H1 (cell line): ENCODE results near the gene BOD1L2. TPM values are rescaled to one million over a fixed set of nuclear protein-coding genes. Genes with fewer than 3 reads are reported as not detected.

ENCODE experiments used
- CTCF ChIA-PET: fragments of 300-600 bp; sonication (Branson Sonifier 250); formaldehyde crosslinking; loops from one replicate; lab custom pipeline; 2021; ENCODE audit not compliant: partially characterized antibody; lab: Charles Lee
- POLR2A ChIA-PET: fragments of 300-600 bp; sonication (Branson Sonifier 250); formaldehyde crosslinking; loops from one replicate; lab custom pipeline; 2021; ENCODE audit warnings: inconsistent platforms; ENCODE audit not compliant: partially characterized antibody; lab: Charles Lee
- DNase-seq, 2 experiments: peaks; one replicate each; pipeline versions ENCODE4 v3.0.0 to v3.0.0-alpha.2; 2010 to 2022; ENCODE audit warnings: low spot score in 2 of 2, low read depth in 1 of 2, mixed read lengths in 1 of 2
- FAIRE-seq: peaks from 2 replicates; lab custom pipeline; 2011; peaks lifted over from hg19 to GRCh38; lab: Jason Lieb, UNC
- H2AFZ ChIP-seq: 2 replicates; pipeline ENCODE4 v1.8.1; 2012; ENCODE audit warnings: low read length, inconsistent platforms
- H2AK5ac ChIP-seq: 2 replicates; pipeline ENCODE4 v1.6.1; 2013; ENCODE audit warnings: low read depth, low read length
- H2BK120ac ChIP-seq: replicated peaks from 2 replicates; pipeline ENCODE3; 2013; ENCODE audit warnings: low read depth, low read length, inconsistent platforms
- H2BK12ac ChIP-seq: 2 replicates; pipeline ENCODE4 v1.6.1; 2013; ENCODE audit warnings: low read depth, low read length
- H2BK15ac ChIP-seq: 2 replicates; pipeline ENCODE4 v1.6.1; 2013; ENCODE audit warnings: low read length
- H2BK20ac ChIP-seq: 2 replicates; pipeline ENCODE4 v1.6.1; 2013; ENCODE audit warnings: low read length
- H2BK5ac ChIP-seq: 2 replicates; pipeline ENCODE4 v1.6.1; 2013; ENCODE audit warnings: low read depth, low read length
- H3K14ac ChIP-seq: 2 replicates; pipeline ENCODE4 v1.6.1; 2013; ENCODE audit warnings: inconsistent platforms; ENCODE audit not compliant: insufficient read length
- H3K18ac ChIP-seq: 2 replicates; pipeline ENCODE4 v1.6.1; 2013; ENCODE audit warnings: low read length; ENCODE audit errors: extremely low read depth
- H3K23ac ChIP-seq: 2 replicates; pipeline ENCODE4 v1.6.1; 2013; ENCODE audit warnings: inconsistent platforms; ENCODE audit not compliant: insufficient read length
- H3K23me2 ChIP-seq: 2 replicates; pipeline ENCODE4 v1.6.1; 2013; ENCODE audit warnings: low read depth, low read length
- H3K27ac ChIP-seq: 2 replicates; pipeline ENCODE4 v1.6.1; 2011; ENCODE audit warnings: low read depth, low read length, inconsistent platforms
- H3K27me3 ChIP-seq, 4 experiments: replicated peaks in 1 of 4; 1 replicate in 1 of 4; 2 replicates in 3 of 4; pipeline versions ENCODE4 v1.6.1 to v1.8.1; 2011 to 2013; ENCODE audit warnings: low read length in 3 of 4, mild to moderate bottlenecking in 3 of 4, inconsistent platforms in 2 of 4, mixed read lengths in 2 of 4, moderate library complexity in 1 of 4; ENCODE audit not compliant: control insufficient read depth in 3 of 4, insufficient read depth in 3 of 4; ENCODE audit errors: extremely low read depth in 1 of 4
- H3K36me3 ChIP-seq, 4 experiments: 2 replicates each; pipeline versions ENCODE4 v1.6.1 to v1.8.1; 2011 to 2013; ENCODE audit warnings: mild to moderate bottlenecking in 4 of 4, low read length in 3 of 4, moderate library complexity in 2 of 4, control low read depth in 1 of 4, inconsistent platforms in 1 of 4; ENCODE audit not compliant: insufficient read depth in 4 of 4, control insufficient read depth in 2 of 4
- H3K4ac ChIP-seq: replicated peaks from 2 replicates; pipeline ENCODE3; 2013; ENCODE audit warnings: low read length, low read depth, mixed read lengths, inconsistent platforms; ENCODE audit not compliant: insufficient read length
- H3K4me1 ChIP-seq, 4 experiments: replicated peaks in 1 of 4; 1 replicate in 1 of 4; 2 replicates in 3 of 4; pipeline versions ENCODE4 v1.6.1 to v1.8.1; 2011 to 2013; ENCODE audit warnings: low read length in 3 of 4, inconsistent platforms in 2 of 4, mixed read lengths in 1 of 4; ENCODE audit not compliant: insufficient read depth in 4 of 4, control insufficient read depth in 3 of 4
- H3K4me2 ChIP-seq, 2 experiments: 2 replicates each; pipeline versions ENCODE4 v1.6.1 to v1.8.1; 2011 to 2013; ENCODE audit warnings: low read depth in 2 of 2, low read length in 2 of 2, control low read depth in 1 of 2, inconsistent platforms in 1 of 2, mild to moderate bottlenecking in 1 of 2; ENCODE audit not compliant: insufficient read depth in 1 of 2
- H3K4me3 ChIP-seq, 4 experiments: fragments of 200-600, 300-600 bp in 1 of 4; sonication (generic), shearing (Covaris generic), sonication (Bioruptor Twin) in 1 of 4; 2 replicates each; pipeline versions ENCODE4 v1.5.1 to v1.8.1; 2011 to 2016; ENCODE audit warnings: low read length in 4 of 4, low read depth in 3 of 4, control low read depth in 2 of 4, inconsistent platforms in 2 of 4, mild to moderate bottlenecking in 2 of 4, mixed read lengths in 1 of 4, moderate library complexity in 1 of 4; ENCODE audit not compliant: insufficient read depth in 2 of 4; ENCODE audit errors: extremely low read depth in 1 of 4
- H3K56ac ChIP-seq: replicated peaks from 2 replicates; pipeline ENCODE3; 2013; ENCODE audit warnings: low read depth, mild to moderate bottlenecking, mixed read lengths, low read length, inconsistent platforms; ENCODE audit not compliant: insufficient read length
- H3K79me1 ChIP-seq: 2 replicates; pipeline ENCODE4 v1.6.1; 2013; ENCODE audit warnings: low read depth, low read length, control low read depth
- H3K79me2 ChIP-seq, 2 experiments: 2 replicates each; pipeline versions ENCODE4 v1.6.1 to v1.8.1; 2012 to 2013; ENCODE audit warnings: low read length in 2 of 2, mild to moderate bottlenecking in 2 of 2, inconsistent platforms in 1 of 2; ENCODE audit not compliant: insufficient read depth in 2 of 2, control insufficient read depth in 1 of 2
- H3K9ac ChIP-seq, 4 experiments: replicated peaks in 1 of 4; 1 replicate in 1 of 4; 2 replicates in 3 of 4; pipeline versions ENCODE4 v1.6.1 to v1.8.1; 2011 to 2013; ENCODE audit warnings: low read depth in 3 of 4, low read length in 3 of 4, control low read depth in 2 of 4, mild to moderate bottlenecking in 2 of 4, moderate library complexity in 2 of 4, inconsistent platforms in 1 of 4; ENCODE audit errors: extremely low read depth in 1 of 4
- H3K9me3 ChIP-seq, 2 experiments: 2 replicates each; pipeline versions ENCODE4 v1.6.1 to v1.8.1; 2012 to 2013; ENCODE audit warnings: mild to moderate bottlenecking in 2 of 2, moderate library complexity in 2 of 2, control low read depth in 1 of 2, inconsistent platforms in 1 of 2, low read depth in 1 of 2, low read length in 1 of 2, mixed read lengths in 1 of 2; ENCODE audit not compliant: insufficient read depth in 2 of 2
- H4K20me1 ChIP-seq, 2 experiments: replicated peaks in 1 of 2; 2 replicates each; pipeline versions ENCODE3 to v1.8.1; 2011 to 2013; ENCODE audit warnings: inconsistent platforms in 2 of 2, low read length in 2 of 2, mild to moderate bottlenecking in 1 of 2; ENCODE audit not compliant: insufficient read depth in 2 of 2, control insufficient read depth in 1 of 2
- H4K5ac ChIP-seq: 2 replicates; pipeline ENCODE4 v1.6.1; 2013; ENCODE audit warnings: low read length, low read depth, mixed read lengths, inconsistent platforms; ENCODE audit not compliant: insufficient read length
- H4K8ac ChIP-seq: 2 replicates; pipeline ENCODE4 v1.8.0; 2013; ENCODE audit warnings: mild to moderate bottlenecking, moderate library complexity, low read length, inconsistent platforms; ENCODE audit not compliant: insufficient read depth; ENCODE audit errors: extremely low read depth
- H4K91ac ChIP-seq: replicated peaks from 2 replicates; pipeline ENCODE3; 2013; ENCODE audit warnings: low read length, mixed read lengths, inconsistent platforms; ENCODE audit not compliant: insufficient read length
- ATF2 ChIP-seq: IDR thresholded peaks from 2 replicates; pipeline ENCODE4 v1.6.1; 2012; ENCODE audit warnings: low read length, inconsistent platforms
- BACH1 ChIP-seq: IDR thresholded peaks from 2 replicates; pipeline ENCODE4 v1.6.1; 2012; ENCODE audit warnings: low read length, improper control_type of control experiment
- GABPA ChIP-seq: IDR thresholded peaks from 2 replicates; pipeline ENCODE4 v1.6.1; 2011; ENCODE audit warnings: mild to moderate bottlenecking, low read length, moderate library complexity, borderline replicate concordance; ENCODE audit not compliant: insufficient read depth
- JUN ChIP-seq: IDR thresholded peaks from 2 replicates; pipeline ENCODE4 v1.6.1; 2011; ENCODE audit warnings: low read depth, mild to moderate bottlenecking, improper control_type of control experiment, low read length
- KDM1A ChIP-seq: fragments of 200-600, 300-600 bp; sonication (generic); IDR thresholded peaks from 2 replicates; pipeline ENCODE4 v1.7.1; 2016; ENCODE audit warnings: mild to moderate bottlenecking, low read length, borderline replicate concordance
- POLR2AphosphoS5 ChIP-seq: IDR thresholded peaks from 2 replicates; pipeline ENCODE4 v1.6.1; 2011; ENCODE audit warnings: low read depth, low read length
- POU5F1 ChIP-seq: IDR thresholded peaks from 2 replicates; pipeline ENCODE4 v1.6.1; 2011; ENCODE audit warnings: low read depth, mild to moderate bottlenecking, low read length, moderate library complexity
- RAD21 ChIP-seq, 2 experiments: IDR thresholded peaks in 1 of 2; conservative IDR thresholded peaks in 1 of 2; 2 replicates each; pipeline ENCODE4 v1.6.1; 2011; ENCODE audit warnings: low read depth in 2 of 2, low read length in 2 of 2, improper control_type of control experiment in 1 of 2, inconsistent platforms in 1 of 2, mild to moderate bottlenecking in 1 of 2, moderate library complexity in 1 of 2
- RXRA ChIP-seq: IDR thresholded peaks from 2 replicates; pipeline ENCODE4 v1.6.1; 2011; ENCODE audit warnings: low read depth, mild to moderate bottlenecking, low read length, moderate library complexity; ENCODE audit not compliant: insufficient read depth
- TCF12 ChIP-seq: IDR thresholded peaks from 2 replicates; pipeline ENCODE4 v1.6.1; 2011; ENCODE audit warnings: low read depth, mild to moderate bottlenecking, low read length
- WGBS, 2 experiments: shearing (Covaris generic) in 1 of 2; methylation state at CpG; one replicate each; pipeline versions ENCODE4 v1.1.6 to v1.1.7; 2013 to 2015; ENCODE audit warnings: low lambda C conversion rate in 2 of 2, mixed read lengths in 2 of 2, inconsistent platforms in 1 of 2, low coverage in 1 of 2, missing lambda C conversion rate in 1 of 2; ENCODE audit not compliant: insufficient replicate concordance in 2 of 2, insufficient coverage in 1 of 2, insufficient read length in 1 of 2; ENCODE audit errors: extremely low coverage in 1 of 2, missing lambda C conversion rate in 1 of 2; 5-methylcytosine and 5-hydroxymethylcytosine counted together
- polyA plus RNA-seq, 7 experiments: library from polyadenylated mRNA; depleted of rRNA in 3 of 7; stranded (reverse) in 5 of 7; unstranded in 2 of 7; fragments of >200 nt in 5 of 7; fragments of 200-250 nt in 2 of 7; gene quantifications; 1 replicate in 5 of 7; 2 replicates in 1 of 7; 4 replicates in 1 of 7; pipeline versions ENCODE4 v1.2.1 to v1.2.3, GENCODE V29; 2011 to 2013; ENCODE audit warnings: missing spikeins in 2 of 7, mixed read lengths in 2 of 7
- total RNA-seq: library from RNA; stranded (reverse); fragmentation: NEBNext Ultra II Directional; extraction: Animal tissue kit (Norgen Biotek cat#: 25700); gene quantifications from 2 replicates; pipeline ENCODE4 v1.2.1, GENCODE V29; 2021
- TF ChIP-seq, protein P1 (sequence below): IDR thresholded peaks from 2 replicates; pipeline ENCODE4 v1.6.1; 2011; ENCODE audit warnings: low read depth, mild to moderate bottlenecking, low read length; ENCODE audit not compliant: insufficient read depth

Gene BOD1L2
- total and polyA plus RNA-seq, 2 of the 8 experiments (the other 6 are each of a cell fraction or from before 2014, with no cell fraction given) = not detected

DNA sequence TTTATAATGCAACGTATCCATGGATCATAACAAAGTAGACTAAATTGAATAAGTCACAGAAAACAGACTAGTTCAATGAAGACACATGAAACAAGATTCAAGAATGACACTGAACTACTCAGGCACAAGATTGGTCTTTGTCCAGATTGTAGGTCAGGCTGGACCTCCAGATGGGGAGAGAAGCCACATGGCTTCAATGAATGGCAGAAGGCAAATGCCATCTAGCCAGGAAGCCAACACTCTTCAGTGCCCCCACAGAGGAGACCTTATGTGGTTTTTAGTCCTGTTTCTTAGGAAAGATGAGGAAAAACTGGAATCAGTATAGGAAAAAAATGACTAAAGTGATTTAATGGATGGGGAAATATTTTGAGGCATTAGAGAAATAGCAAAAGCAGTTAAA lies 43.1 kb downstream of the BOD1L2 start:
- FAIRE-seq (no peak), DNase-seq (no peak)
- CTCF ChIA-PET = no interaction called here
- Histone ChIP-seq H3K56ac (no peak overlapping the region), H2BK120ac (no peak overlapping the region), H3K9me3 (peaks cover 0 to under 1% of the 10 kb centered on the region in 2 experiments; a peak in 1 of 4 replicates), H4K8ac (no peak overlapping the region), H3K79me2 (no peaks in the 10 kb centered on the region), H2BK5ac (no peak overlapping the region), H3K79me1 (no peaks in the 10 kb centered on the region), H3K9ac (no peak overlapping the region), H3K23ac (no peak overlapping the region), H3K4me1 (no peaks in the 10 kb centered on the region), H4K5ac (no peak overlapping the region), H3K23me2 (no peaks in the 10 kb centered on the region), H3K4ac (no peak overlapping the region), H3K18ac (no peak overlapping the region), H2BK15ac (no peak overlapping the region), H3K27ac (no peak overlapping the region), H2AFZ (no peak overlapping the region), H3K36me3 (no peaks in the 10 kb centered on the region), H3K14ac (no peak overlapping the region), H2AK5ac (no peak overlapping the region), H2BK20ac (no peak overlapping the region), H2BK12ac (no peak overlapping the region), H4K20me1 (no peaks in the 10 kb centered on the region), H3K4me2 (no peak overlapping the region), H3K4me3 (no peak overlapping the region), H4K91ac (no peak overlapping the region), H3K27me3 (no peaks in the 10 kb centered on the region)
- TF ChIP-seq JUN (no peak), TCF12 (no peak), RXRA (no peak), GABPA (no peak), KDM1A (no peak), BACH1 (no peak), POU5F1 (no peak), RAD21 (IDR thresholded peaks at IDR 0.05 in 1 of 2, conservative IDR thresholded peaks at IDR 0.05 in 1 of 2; ENCODE audit: low read depth in 2 of 2, low read length in 2 of 2) (no peak), POLR2AphosphoS5 (no peak), ATF2 (no peak)
- TF ChIP-seq, protein P1, sequence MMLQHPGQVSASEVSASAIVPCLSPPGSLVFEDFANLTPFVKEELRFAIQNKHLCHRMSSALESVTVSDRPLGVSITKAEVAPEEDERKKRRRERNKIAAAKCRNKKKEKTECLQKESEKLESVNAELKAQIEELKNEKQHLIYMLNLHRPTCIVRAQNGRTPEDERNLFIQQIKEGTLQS = no peak
- POLR2A ChIA-PET = no interaction called here
- 81% methylated on average over 1 of the region's 1 CpG; no CpG with 5 or more reads in 1 of the 2 experiments for WGBS, 2 experiments
